Left colon (tissue), 2 donors: ENCODE results near the gene RNF207. TPM values are rescaled to one million over a fixed set of nuclear protein-coding genes. Genes with fewer than 3 reads are reported as not detected.

Experiments used
- ATAC-seq: fragments of 200-7000 bp; cut with Tn5 transposase; one replicate; pipeline ENCODE4 v1.9.1; 2020; ENCODE audit warnings: mild to moderate bottlenecking, moderate library complexity
- DNase-seq, 2 donors: peaks; one replicate each; pipeline ENCODE4 v3.0.0-alpha.2; 2020
- intact Hi-C, 2 donors: fragments of 100-400 bp; cut with DNase I in 1 of 2; cut with micrococcal nuclease in 1 of 2; formaldehyde crosslinking; loops; one replicate each; pipeline versions ENCODE4 v1.11.2 to v1.14.0; 2022; cut with DNase I, micrococcal nuclease
- total RNA-seq, 2 donors: library from RNA; stranded (reverse); fragmentation: NEBNext Ultra II Directional; extraction: Animal tissue kit (Norgen Biotek cat#: 25700); gene quantifications; one replicate each; pipeline ENCODE4 v1.2.1, GENCODE V29; 2021
- donor health status: DM: no; HTN: no; CAD: no.
- donor health status: DM: yes; HTN: yes; CAD: no.

RNF207 gene
- total RNA-seq, 2 donors from 2014 or later = 40.8 to 65.3 TPM

GRCh38 chr1:6191968-6192367, 14.0 kb upstream of the RNF207 start:
- ATAC-seq (no peak), DNase-seq (no peak)
- intact Hi-C loops = no loop called here

- no peak for ATAC-seq
- intact Hi-C loops = no loop called here
- DNase-seq = no peak
Observed at GRCh38 chr1:6197746-6198427, 8.0 kb upstream of the RNF207 start.

GRCh38 chr1:6198646-6199297, 7.1 kb upstream of the RNF207 start:
- peak; percentile 40 for ATAC-seq
- intact Hi-C loops = no loop called here
- DNase-seq = no peak

- ATAC-seq = peak; percentile 98
- intact Hi-C loops = no loop called here
- DNase-seq = peak; percentile 99
Observed at GRCh38 chr1:6199298-6200187, 6.4 kb upstream of the RNF207 start, which contains the start of gene RPL22. Gene RPL22 (minus strand): TSS chr1:6199595. CDS start chr1:6199573, 22 bp downstream.

GRCh38 chr1:6200188-6200809, 5.6 kb upstream of the RNF207 start:
- ATAC-seq (no peak), DNase-seq (no peak)
- intact Hi-C loops = no loop called here

GRCh38 chr1:6202256-6202655, 3.7 kb upstream of the RNF207 start:
- intact Hi-C loops = no loop called here
- ATAC-seq = no peak
- no peak for DNase-seq

GRCh38 chr1:6206520-6206855, 569 bp downstream of the RNF207 start:
- intact Hi-C loops = no loop called here
- ATAC-seq = no peak
- no peak for DNase-seq

- intact Hi-C loops = no loop called here
- ATAC-seq = no peak
- DNase-seq = no peak
Observed at GRCh38 chr1:6207075-6207885, 1.4 kb downstream of the RNF207 start.

- intact Hi-C loops = no loop called here
- ATAC-seq = no peak
Observed at GRCh38 chr1:6207921-6208320, 2.0 kb downstream of the RNF207 start.

GRCh38 chr1:6208723-6209660, 3.1 kb downstream of the RNF207 start:
- intact Hi-C loops = no loop called here

More at GRCh38 chr1:6207921-6208320, 2.0 kb downstream of the RNF207 start:
- DNase-seq = no peak

GRCh38 chr1:6209661-6210580, 4.0 kb downstream of the RNF207 start:
- intact Hi-C loops = no loop called here
- ATAC-seq = no peak
- DNase-seq = no peak

More at GRCh38 chr1:6208723-6209660, 3.1 kb downstream of the RNF207 start:
- ATAC-seq = peak; percentile 60
- DNase-seq = peak; percentile 41 to 53

GRCh38 chr1:6210591-6211355, 4.9 kb downstream of the RNF207 start:
- ATAC-seq (no peak), DNase-seq (no peak)
- intact Hi-C loops = no loop called here

- ATAC-seq = no peak
- intact Hi-C loops = no loop called here
- DNase-seq = no peak
Observed at GRCh38 chr1:6211731-6212130, 5.8 kb downstream of the RNF207 start.

GRCh38 chr1:6212193-6212959, 6.5 kb downstream of the RNF207 start:
- intact Hi-C loops = no loop called here
- DNase-seq (no peak), ATAC-seq (no peak)
